Measurements from ENCODE around the gene RNF43. TPM values are rescaled to one million over a fixed set of nuclear protein-coding genes. Genes with fewer than 3 reads are reported as not detected.

RNF43 gene
- total RNA-seq, 2 experiments from 2014 or later, result 0.69 to 1.9 TPM

DNA sequence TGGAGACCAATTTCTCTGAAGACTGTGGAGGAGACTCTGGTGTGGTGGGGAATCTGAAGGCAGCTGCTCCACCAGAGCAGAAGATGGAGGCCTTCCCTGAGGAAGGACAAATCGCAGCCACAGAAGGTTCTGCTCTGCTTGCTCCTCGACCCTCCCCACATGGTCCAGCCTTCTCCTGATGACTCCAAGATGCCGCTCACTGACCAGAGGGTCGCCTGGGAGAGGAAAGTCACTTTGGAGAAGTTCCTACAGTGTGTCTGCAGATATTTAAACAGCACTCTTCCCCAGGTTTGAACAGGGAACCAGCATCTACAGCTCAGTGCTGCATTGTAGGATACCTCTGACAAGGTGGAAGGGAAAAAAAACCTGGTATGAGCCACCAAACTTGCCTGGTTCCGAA is 44.3 kb downstream of the RNF43 start:
- H3K36me3 Mint-ChIP-seq (ENCODE audit: low read depth), result no peaks in the 10 kb centered on the region
- no peaks in the 10 kb centered on the region for H3K27me3 ChIP-seq (ENCODE audit: control insufficient read depth in 1 of 2, insufficient read depth in 2 of 2, low read length in 2 of 2)
- peaks cover 3% of the 10 kb centered on the region for H3K4me1 ChIP-seq (ENCODE audit: insufficient read depth, low read length)
- no peak overlapping the region for H3K27ac ChIP-seq (ENCODE audit: low read depth in 1 of 2, low read length in 2 of 2)
- H3K27me3 Mint-ChIP-seq, result no peaks in the 10 kb centered on the region
- intact Hi-C loops (cut with DNase I, micrococcal nuclease), result no loop called here
- no peaks in the 10 kb centered on the region for H3K9me3 ChIP-seq (ENCODE audit: control insufficient read depth in 1 of 2, insufficient read depth in 1 of 2, low read length in 2 of 2)
- H3K9me3 Mint-ChIP-seq, result no peaks in the 10 kb centered on the region
- no peak overlapping the region for H3K27ac Mint-ChIP-seq
- POLR2A ChIA-PET, result interaction anchor here (1.1 kb wide), 1 partner anchor 21 kb away, joined by 3 read pairs; the partner anchor contains the start of gene SUPT4H1
- CTCF ChIA-PET, result no interaction called here
- H3K4me3 Mint-ChIP-seq, result no peak overlapping the region
- ATAC-seq (ENCODE audit: poor library complexity) (no peak), DNase-seq (no peak)
- H3K4me3 ChIP-seq (ENCODE audit: low read length), result no peak overlapping the region
- H3K4me1 Mint-ChIP-seq (ENCODE audit: low read depth), result peaks cover 10% of the 10 kb centered on the region
- TF ChIP-seq, protein P1, sequence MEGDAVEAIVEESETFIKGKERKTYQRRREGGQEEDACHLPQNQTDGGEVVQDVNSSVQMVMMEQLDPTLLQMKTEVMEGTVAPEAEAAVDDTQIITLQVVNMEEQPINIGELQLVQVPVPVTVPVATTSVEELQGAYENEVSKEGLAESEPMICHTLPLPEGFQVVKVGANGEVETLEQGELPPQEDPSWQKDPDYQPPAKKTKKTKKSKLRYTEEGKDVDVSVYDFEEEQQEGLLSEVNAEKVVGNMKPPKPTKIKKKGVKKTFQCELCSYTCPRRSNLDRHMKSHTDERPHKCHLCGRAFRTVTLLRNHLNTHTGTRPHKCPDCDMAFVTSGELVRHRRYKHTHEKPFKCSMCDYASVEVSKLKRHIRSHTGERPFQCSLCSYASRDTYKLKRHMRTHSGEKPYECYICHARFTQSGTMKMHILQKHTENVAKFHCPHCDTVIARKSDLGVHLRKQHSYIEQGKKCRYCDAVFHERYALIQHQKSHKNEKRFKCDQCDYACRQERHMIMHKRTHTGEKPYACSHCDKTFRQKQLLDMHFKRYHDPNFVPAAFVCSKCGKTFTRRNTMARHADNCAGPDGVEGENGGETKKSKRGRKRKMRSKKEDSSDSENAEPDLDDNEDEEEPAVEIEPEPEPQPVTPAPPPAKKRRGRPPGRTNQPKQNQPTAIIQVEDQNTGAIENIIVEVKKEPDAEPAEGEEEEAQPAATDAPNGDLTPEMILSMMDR (IDR thresholded peaks at IDR 0.05), result no peak
- no peaks in the 10 kb centered on the region for H3K36me3 ChIP-seq (ENCODE audit: insufficient read depth, low read length)

DNA sequence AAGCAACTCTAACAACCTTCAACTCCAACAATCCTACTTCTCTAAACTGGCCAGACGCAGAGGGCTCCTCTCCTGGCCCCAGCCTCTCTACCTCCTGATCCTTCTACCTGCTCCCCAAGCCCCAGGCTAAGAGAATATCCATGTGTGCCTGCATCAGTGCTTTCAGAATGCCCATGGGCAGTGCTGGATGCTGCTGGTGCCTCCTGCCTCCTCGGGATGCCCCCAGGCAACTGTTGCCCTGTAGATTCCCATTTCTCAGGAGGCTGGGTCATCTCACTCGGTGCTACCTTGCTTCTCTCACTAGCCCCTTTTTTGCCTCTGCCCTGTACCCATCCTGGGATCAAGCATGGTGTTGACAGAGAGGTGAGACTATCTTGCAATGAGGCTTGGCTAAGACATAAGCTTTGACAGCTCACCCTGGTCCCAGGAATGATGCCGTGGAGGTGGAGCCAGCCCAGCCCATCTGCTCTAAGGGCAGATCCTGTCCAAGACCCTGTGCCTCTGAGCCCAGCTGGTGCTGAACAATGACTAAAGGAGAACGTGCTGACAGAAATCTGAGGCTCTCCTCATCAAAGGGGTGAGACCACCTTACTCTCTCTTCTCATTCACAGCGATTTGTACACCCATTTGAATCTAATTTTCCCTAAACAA is 45.9 kb downstream of the RNF43 start:
- Mint-ChIP-seq H3K4me1 (ENCODE audit: low read depth) (no peaks in the 10 kb centered on the region), H3K4me3 (no peak overlapping the region), H3K27ac (no peak overlapping the region), H3K36me3 (ENCODE audit: low read depth) (no peaks in the 10 kb centered on the region), H3K27me3 (no peaks in the 10 kb centered on the region), H3K9me3 (no peaks in the 10 kb centered on the region)
- no peaks in the 10 kb centered on the region for H3K27me3 ChIP-seq (ENCODE audit: control insufficient read depth in 1 of 2, insufficient read depth in 2 of 2, low read length in 2 of 2)
- CTCF ChIA-PET, result interaction anchor here (1.0 kb wide), 1 partner anchor 73 kb away, joined by 3 read pairs; no protein-coding TSS in a partner anchor
- H3K9me3 ChIP-seq (ENCODE audit: control insufficient read depth in 1 of 2, insufficient read depth in 1 of 2, low read length in 2 of 2), result no peaks in the 10 kb centered on the region
- ATAC-seq (ENCODE audit: poor library complexity) (no peak), DNase-seq (no peak)
- intact Hi-C loops (cut with DNase I, micrococcal nuclease), result no loop called here
- H3K4me1 ChIP-seq (ENCODE audit: insufficient read depth, low read length), result no peaks in the 10 kb centered on the region
- no peak overlapping the region for H3K27ac ChIP-seq (ENCODE audit: low read depth in 1 of 2, low read length in 2 of 2)
- H3K4me3 ChIP-seq (ENCODE audit: low read length), result no peak overlapping the region
- POLR2A ChIA-PET, result interaction anchor here (0.7 to 1.1 kb wide), 2 partner anchors 11 to 17 kb away, joined by 3 to 4 read pairs; no protein-coding TSS in a partner anchor
- H3K36me3 ChIP-seq (ENCODE audit: insufficient read depth, low read length), result no peaks in the 10 kb centered on the region
- TF ChIP-seq, protein P1 (IDR thresholded peaks at IDR 0.05), result no peak

DNA sequence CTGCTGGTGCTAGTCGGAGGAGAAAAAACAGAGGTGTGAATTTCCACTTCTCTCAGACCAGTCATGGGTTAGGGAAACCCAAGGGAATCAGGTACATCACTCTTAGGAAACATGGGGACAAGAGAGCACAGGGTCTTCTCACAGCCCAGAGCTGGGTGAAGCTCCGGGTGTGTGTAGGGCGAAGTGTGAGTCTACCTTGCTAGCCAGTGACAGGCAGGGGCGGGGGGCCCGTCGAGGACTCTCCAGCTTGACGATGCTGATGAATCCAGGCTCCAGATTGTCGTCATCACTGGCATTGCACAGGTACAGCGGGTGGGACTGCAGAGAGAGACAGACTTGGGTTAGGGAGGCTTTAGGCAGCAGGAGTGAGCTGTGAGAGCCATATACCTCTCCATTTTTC is 46.6 kb downstream of the RNF43 start:
- TF ChIP-seq, protein P1 (IDR thresholded peaks at IDR 0.05), result no peak
- no peaks in the 10 kb centered on the region for H3K4me1 Mint-ChIP-seq (ENCODE audit: low read depth)
- no peak overlapping the region for H3K4me3 Mint-ChIP-seq
- no peaks in the 10 kb centered on the region for H3K27me3 Mint-ChIP-seq
- no peaks in the 10 kb centered on the region for H3K9me3 ChIP-seq (ENCODE audit: control insufficient read depth in 1 of 2, insufficient read depth in 1 of 2, low read length in 2 of 2)
- H3K36me3 ChIP-seq (ENCODE audit: insufficient read depth, low read length), result no peaks in the 10 kb centered on the region
- intact Hi-C loops (cut with DNase I, micrococcal nuclease), result no loop called here
- H3K4me1 ChIP-seq (ENCODE audit: insufficient read depth, low read length), result no peaks in the 10 kb centered on the region
- H3K27me3 ChIP-seq (ENCODE audit: control insufficient read depth in 1 of 2, insufficient read depth in 2 of 2, low read length in 2 of 2), result no peaks in the 10 kb centered on the region
- POLR2A ChIA-PET, result interaction anchor here (0.7 to 1.1 kb wide), 2 partner anchors 12 to 16 kb away, joined by 3 to 4 read pairs; no protein-coding TSS in a partner anchor
- CTCF ChIA-PET, result no interaction called here
- H3K27ac Mint-ChIP-seq, result no peak overlapping the region
- ATAC-seq (ENCODE audit: poor library complexity) (no peak), DNase-seq (no peak)
- H3K4me3 ChIP-seq (ENCODE audit: low read length), result no peak overlapping the region
- H3K27ac ChIP-seq (ENCODE audit: low read depth in 1 of 2, low read length in 2 of 2), result no peak overlapping the region
- no peaks in the 10 kb centered on the region for H3K9me3 Mint-ChIP-seq
- no peaks in the 10 kb centered on the region for H3K36me3 Mint-ChIP-seq (ENCODE audit: low read depth)

All from CD4-positive, alpha-beta T cell (primary cell).